ENCODE results near the gene TEKTIP1.

The TEKTIP1 gene

DNA sequence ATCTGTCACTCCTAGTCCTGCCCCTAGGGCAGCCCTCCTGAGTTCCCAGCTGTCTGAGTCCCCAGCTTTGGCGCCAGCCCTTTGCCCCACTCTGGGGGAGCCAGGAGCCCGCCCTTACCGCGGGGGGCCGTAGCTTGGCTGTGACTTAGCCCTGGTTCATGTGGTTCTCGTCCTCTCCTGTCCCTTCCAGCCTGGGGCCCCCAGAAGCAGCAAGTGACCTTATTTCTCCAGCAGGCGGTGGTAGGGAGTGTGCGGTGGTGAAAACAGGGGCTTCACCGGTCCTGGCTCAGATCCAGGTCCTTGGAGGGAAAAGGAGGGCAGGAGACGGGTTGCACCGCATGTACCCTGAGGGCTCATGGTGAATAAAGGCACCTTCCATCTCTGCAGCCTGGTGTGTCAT, 54.2 kb downstream of the TEKTIP1 start:
- no peak for DNase-seq
- H3K27ac Mint-ChIP-seq, result no peak overlapping the region
- H3K9me3 Mint-ChIP-seq, result peaks cover 17% of the 10 kb centered on the region
- TF ChIP-seq, protein P1, sequence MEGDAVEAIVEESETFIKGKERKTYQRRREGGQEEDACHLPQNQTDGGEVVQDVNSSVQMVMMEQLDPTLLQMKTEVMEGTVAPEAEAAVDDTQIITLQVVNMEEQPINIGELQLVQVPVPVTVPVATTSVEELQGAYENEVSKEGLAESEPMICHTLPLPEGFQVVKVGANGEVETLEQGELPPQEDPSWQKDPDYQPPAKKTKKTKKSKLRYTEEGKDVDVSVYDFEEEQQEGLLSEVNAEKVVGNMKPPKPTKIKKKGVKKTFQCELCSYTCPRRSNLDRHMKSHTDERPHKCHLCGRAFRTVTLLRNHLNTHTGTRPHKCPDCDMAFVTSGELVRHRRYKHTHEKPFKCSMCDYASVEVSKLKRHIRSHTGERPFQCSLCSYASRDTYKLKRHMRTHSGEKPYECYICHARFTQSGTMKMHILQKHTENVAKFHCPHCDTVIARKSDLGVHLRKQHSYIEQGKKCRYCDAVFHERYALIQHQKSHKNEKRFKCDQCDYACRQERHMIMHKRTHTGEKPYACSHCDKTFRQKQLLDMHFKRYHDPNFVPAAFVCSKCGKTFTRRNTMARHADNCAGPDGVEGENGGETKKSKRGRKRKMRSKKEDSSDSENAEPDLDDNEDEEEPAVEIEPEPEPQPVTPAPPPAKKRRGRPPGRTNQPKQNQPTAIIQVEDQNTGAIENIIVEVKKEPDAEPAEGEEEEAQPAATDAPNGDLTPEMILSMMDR (IDR thresholded peaks at IDR 0.05), result no peak
- H3K27me3 Mint-ChIP-seq (ENCODE audit: low read depth, poor library complexity), result peaks cover 49% of the 10 kb centered on the region
- no peaks in the 10 kb centered on the region for H3K4me1 Mint-ChIP-seq
- H3K36me3 Mint-ChIP-seq (ENCODE audit: low read depth), result no peaks in the 10 kb centered on the region
- H3K4me3 Mint-ChIP-seq, result no peak overlapping the region

Measured in nephron progenitor cell (in vitro differentiated cells).